GM23338 (cell line): ENCODE data around the gene TRPM7. TPM values are rescaled to one million over a fixed set of nuclear protein-coding genes. Genes with fewer than 3 reads are reported as not detected.

Experiments
- ATAC-seq: fragments of 200-7000 bp; cut with Tn5 transposase; 3 replicates; pipeline ENCODE4 v1.9.1; 2020
- DNase-seq: peaks from one replicate; pipeline ENCODE4 v3.0.0-alpha.2; 2015; ENCODE audit warnings: low spot score
- H2AFZ ChIP-seq: fragments of 200-600 bp; sonication (generic); 2 replicates; pipeline ENCODE4 v1.8.0; 2016; ENCODE audit warnings: antibody characterized with exemption, mild to moderate bottlenecking, moderate library complexity
- H3F3A ChIP-seq: fragments of 200-600 bp; sonication (generic); replicated peaks from 2 replicates; pipeline ENCODE4 v1.8.0; 2017; ENCODE audit warnings: antibody characterized with exemption, mixed run types, low read depth
- H3K27ac ChIP-seq: fragments of 200-600 bp; sonication (generic); 2 replicates; pipeline ENCODE4 v1.6.1; 2016; ENCODE audit warnings: low read depth
- H3K27me3 ChIP-seq: fragments of 200-600 bp; sonication (generic); 2 replicates; pipeline ENCODE4 v1.8.0; 2016; ENCODE audit warnings: mild to moderate bottlenecking, mixed run types, moderate library complexity; ENCODE audit not compliant: insufficient read depth
- H3K36me3 ChIP-seq: fragments of 200-600 bp; sonication (generic); 2 replicates; pipeline ENCODE4 v1.8.0; 2016; ENCODE audit warnings: mild to moderate bottlenecking; ENCODE audit not compliant: insufficient read depth
- H3K4me1 ChIP-seq: fragments of 200-600 bp; sonication (generic); 2 replicates; pipeline ENCODE4 v1.8.0; 2016; ENCODE audit warnings: mild to moderate bottlenecking, moderate library complexity; ENCODE audit not compliant: insufficient read depth
- H3K4me2 ChIP-seq: fragments of 200-600 bp; sonication (generic); 2 replicates; pipeline ENCODE4 v1.7.1; 2017; ENCODE audit warnings: mixed run types
- H3K4me3 ChIP-seq: fragments of 200-600 bp; sonication (generic); 2 replicates; pipeline ENCODE4 v1.6.1; 2016; ENCODE audit warnings: mixed run types
- H3K79me2 ChIP-seq: fragments of 200-600 bp; sonication (generic); replicated peaks from 2 replicates; pipeline ENCODE4 v1.8.0; 2017; ENCODE audit warnings: mild to moderate bottlenecking; ENCODE audit not compliant: insufficient read depth
- H3K9me2 ChIP-seq: fragments of 200-600 bp; sonication (generic); 2 replicates; pipeline ENCODE4 v1.8.0; 2017; ENCODE audit not compliant: insufficient read depth
- H4K20me1 ChIP-seq: fragments of 200-600 bp; sonication (generic); replicated peaks from 2 replicates; pipeline ENCODE4 v1.8.0; 2017; ENCODE audit warnings: mild to moderate bottlenecking; ENCODE audit not compliant: insufficient read depth
- H3K27ac Mint-ChIP-seq: 2 replicates; pipeline ENCODE4 v1.8.0; 2020; ENCODE audit warnings: inconsistent platforms, mild to moderate bottlenecking, moderate library complexity, mixed read lengths
- H3K27me3 Mint-ChIP-seq: 3 replicates; pipeline ENCODE4 v1.8.0; 2022; ENCODE audit warnings: low read depth, mild to moderate bottlenecking, moderate library complexity, mixed read lengths, inconsistent platforms; ENCODE audit not compliant: insufficient read depth, poor library complexity
- H3K36me3 Mint-ChIP-seq: 3 replicates; pipeline ENCODE4 v1.8.0; 2021; ENCODE audit warnings: low read depth, mild to moderate bottlenecking, inconsistent platforms, moderate library complexity, mixed read lengths
- H3K4me1 Mint-ChIP-seq: 3 replicates; pipeline ENCODE4 v1.8.0; 2020; ENCODE audit warnings: mild to moderate bottlenecking, inconsistent platforms, mixed read lengths
- H3K4me3 Mint-ChIP-seq: 3 replicates; pipeline ENCODE4 v1.8.0; 2021; ENCODE audit warnings: moderate library complexity, mild to moderate bottlenecking, inconsistent platforms, mixed read lengths
- H3K9me3 Mint-ChIP-seq: 3 replicates; pipeline ENCODE4 v1.8.0; 2020; ENCODE audit warnings: moderate library complexity, mild to moderate bottlenecking, inconsistent platforms, mixed read lengths
- CREB1 ChIP-seq: fragments of 250-450 bp; sonication (Bioruptor Pico); IDR thresholded peaks from 2 replicates; pipeline ENCODE4 v1.5.0; 2020; ENCODE audit warnings: low read depth, mild to moderate bottlenecking, moderate library complexity
- EZH2 ChIP-seq: fragments of 200-600 bp; sonication (generic); IDR thresholded peaks from one replicate; pipeline ENCODE4 v1.8.0; 2017; ENCODE audit warnings: antibody characterized with exemption, mild to moderate bottlenecking, low read depth; ENCODE audit not compliant: unreplicated experiment
- POLR2AphosphoS5 ChIP-seq: IDR thresholded peaks from 2 replicates; pipeline ENCODE4 v1.6.1; 2016; ENCODE audit warnings: antibody characterized with exemption, low read depth
- ZNF331 ChIP-seq: fragments of 250-450 bp; sonication (Bioruptor Pico); IDR thresholded peaks from 2 replicates; pipeline ENCODE4 v1.5.0; 2020; ENCODE audit warnings: low read depth, mild to moderate bottlenecking, moderate library complexity
- polyA plus RNA-seq: library from polyadenylated mRNA; unstranded; fragments of >200 nt; fragmentation: Nextera tagmentation; extraction: Ambion mirVana; gene quantifications from 2 replicates; pipeline ENCODE4 v1.2.1, GENCODE V29; 2016
- total RNA-seq: library from RNA; depleted of rRNA; stranded (reverse); fragments of >200 nt; shearing (Covaris generic); gene quantifications from 2 replicates; pipeline ENCODE4 v1.2.3, GENCODE V29; 2014
- TF ChIP-seq, protein P1 (sequence below): IDR thresholded peaks from 2 replicates; pipeline ENCODE4 v1.6.1; 2016; ENCODE audit warnings: antibody characterized with exemption
- TF ChIP-seq, protein P2 (sequence below): fragments of 250-450 bp; sonication (Bioruptor Pico); IDR thresholded peaks from 2 replicates; pipeline ENCODE4 v1.5.0; 2020; ENCODE audit warnings: mild to moderate bottlenecking, moderate library complexity

The TRPM7 gene
- total and polyA plus RNA-seq, 2 experiments from 2014 or later, result 8.3 to 41.0 TPM

DNA sequence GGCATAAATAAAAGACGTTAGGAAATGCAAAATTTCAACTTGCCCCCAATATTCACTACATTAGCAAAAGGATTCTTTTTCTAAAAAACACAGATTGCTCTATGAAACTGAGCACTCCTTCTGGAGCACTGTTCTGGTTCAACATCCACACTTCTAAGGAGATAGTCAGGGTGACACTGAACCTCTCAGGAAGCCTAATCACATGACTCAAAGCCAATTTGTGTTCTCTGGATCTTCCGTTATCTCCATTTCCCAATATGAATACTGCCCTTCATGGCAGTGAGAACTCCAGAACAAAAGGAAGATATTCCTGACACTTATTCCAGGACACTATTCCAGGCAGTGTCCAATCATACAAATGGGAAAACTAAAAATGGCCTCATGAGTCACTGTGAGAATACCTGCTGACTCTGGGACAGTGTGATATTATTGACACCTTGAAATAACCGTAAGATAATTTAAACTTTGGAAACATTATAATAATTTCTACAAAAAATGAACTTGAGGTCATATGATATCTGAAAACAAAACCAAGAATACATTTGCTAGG lies 21.4 kb upstream of the TRPM7 start:
- Histone ChIP-seq H3K27me3 (no peaks in the 10 kb centered on the region), H3K27ac (no peak overlapping the region), H3F3A (no peaks in the 10 kb centered on the region), H4K20me1 (no peaks in the 10 kb centered on the region; the same call in 1 of the 2 replicates), H3K9me2 (no peaks in the 10 kb centered on the region), H2AFZ (no peak overlapping the region), H3K4me2 (no peak overlapping the region), H3K36me3 (0 out of 2 replicates have a peak, but pooled peaks cover 4% of the 10 kb centered on the region), H3K79me2 (no peaks in the 10 kb centered on the region), H3K4me3 (no peak overlapping the region), H3K4me1 (no peaks in the 10 kb centered on the region)
- H3K4me1 Mint-ChIP-seq, result no peaks in the 10 kb centered on the region
- H3K4me3 Mint-ChIP-seq, result no peak overlapping the region
- no peaks in the 10 kb centered on the region for H3K36me3 Mint-ChIP-seq
- ATAC-seq (no peak), DNase-seq (no peak)
- TF ChIP-seq ZNF331 (CRISPR knock-in tag) (no peak), CREB1 (no peak), EZH2 (no peak), POLR2AphosphoS5 (no peak)
- TF ChIP-seq, protein P1, sequence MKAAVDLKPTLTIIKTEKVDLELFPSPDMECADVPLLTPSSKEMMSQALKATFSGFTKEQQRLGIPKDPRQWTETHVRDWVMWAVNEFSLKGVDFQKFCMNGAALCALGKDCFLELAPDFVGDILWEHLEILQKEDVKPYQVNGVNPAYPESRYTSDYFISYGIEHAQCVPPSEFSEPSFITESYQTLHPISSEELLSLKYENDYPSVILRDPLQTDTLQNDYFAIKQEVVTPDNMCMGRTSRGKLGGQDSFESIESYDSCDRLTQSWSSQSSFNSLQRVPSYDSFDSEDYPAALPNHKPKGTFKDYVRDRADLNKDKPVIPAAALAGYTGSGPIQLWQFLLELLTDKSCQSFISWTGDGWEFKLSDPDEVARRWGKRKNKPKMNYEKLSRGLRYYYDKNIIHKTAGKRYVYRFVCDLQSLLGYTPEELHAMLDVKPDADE, result no peak
- TF ChIP-seq, protein P2, sequence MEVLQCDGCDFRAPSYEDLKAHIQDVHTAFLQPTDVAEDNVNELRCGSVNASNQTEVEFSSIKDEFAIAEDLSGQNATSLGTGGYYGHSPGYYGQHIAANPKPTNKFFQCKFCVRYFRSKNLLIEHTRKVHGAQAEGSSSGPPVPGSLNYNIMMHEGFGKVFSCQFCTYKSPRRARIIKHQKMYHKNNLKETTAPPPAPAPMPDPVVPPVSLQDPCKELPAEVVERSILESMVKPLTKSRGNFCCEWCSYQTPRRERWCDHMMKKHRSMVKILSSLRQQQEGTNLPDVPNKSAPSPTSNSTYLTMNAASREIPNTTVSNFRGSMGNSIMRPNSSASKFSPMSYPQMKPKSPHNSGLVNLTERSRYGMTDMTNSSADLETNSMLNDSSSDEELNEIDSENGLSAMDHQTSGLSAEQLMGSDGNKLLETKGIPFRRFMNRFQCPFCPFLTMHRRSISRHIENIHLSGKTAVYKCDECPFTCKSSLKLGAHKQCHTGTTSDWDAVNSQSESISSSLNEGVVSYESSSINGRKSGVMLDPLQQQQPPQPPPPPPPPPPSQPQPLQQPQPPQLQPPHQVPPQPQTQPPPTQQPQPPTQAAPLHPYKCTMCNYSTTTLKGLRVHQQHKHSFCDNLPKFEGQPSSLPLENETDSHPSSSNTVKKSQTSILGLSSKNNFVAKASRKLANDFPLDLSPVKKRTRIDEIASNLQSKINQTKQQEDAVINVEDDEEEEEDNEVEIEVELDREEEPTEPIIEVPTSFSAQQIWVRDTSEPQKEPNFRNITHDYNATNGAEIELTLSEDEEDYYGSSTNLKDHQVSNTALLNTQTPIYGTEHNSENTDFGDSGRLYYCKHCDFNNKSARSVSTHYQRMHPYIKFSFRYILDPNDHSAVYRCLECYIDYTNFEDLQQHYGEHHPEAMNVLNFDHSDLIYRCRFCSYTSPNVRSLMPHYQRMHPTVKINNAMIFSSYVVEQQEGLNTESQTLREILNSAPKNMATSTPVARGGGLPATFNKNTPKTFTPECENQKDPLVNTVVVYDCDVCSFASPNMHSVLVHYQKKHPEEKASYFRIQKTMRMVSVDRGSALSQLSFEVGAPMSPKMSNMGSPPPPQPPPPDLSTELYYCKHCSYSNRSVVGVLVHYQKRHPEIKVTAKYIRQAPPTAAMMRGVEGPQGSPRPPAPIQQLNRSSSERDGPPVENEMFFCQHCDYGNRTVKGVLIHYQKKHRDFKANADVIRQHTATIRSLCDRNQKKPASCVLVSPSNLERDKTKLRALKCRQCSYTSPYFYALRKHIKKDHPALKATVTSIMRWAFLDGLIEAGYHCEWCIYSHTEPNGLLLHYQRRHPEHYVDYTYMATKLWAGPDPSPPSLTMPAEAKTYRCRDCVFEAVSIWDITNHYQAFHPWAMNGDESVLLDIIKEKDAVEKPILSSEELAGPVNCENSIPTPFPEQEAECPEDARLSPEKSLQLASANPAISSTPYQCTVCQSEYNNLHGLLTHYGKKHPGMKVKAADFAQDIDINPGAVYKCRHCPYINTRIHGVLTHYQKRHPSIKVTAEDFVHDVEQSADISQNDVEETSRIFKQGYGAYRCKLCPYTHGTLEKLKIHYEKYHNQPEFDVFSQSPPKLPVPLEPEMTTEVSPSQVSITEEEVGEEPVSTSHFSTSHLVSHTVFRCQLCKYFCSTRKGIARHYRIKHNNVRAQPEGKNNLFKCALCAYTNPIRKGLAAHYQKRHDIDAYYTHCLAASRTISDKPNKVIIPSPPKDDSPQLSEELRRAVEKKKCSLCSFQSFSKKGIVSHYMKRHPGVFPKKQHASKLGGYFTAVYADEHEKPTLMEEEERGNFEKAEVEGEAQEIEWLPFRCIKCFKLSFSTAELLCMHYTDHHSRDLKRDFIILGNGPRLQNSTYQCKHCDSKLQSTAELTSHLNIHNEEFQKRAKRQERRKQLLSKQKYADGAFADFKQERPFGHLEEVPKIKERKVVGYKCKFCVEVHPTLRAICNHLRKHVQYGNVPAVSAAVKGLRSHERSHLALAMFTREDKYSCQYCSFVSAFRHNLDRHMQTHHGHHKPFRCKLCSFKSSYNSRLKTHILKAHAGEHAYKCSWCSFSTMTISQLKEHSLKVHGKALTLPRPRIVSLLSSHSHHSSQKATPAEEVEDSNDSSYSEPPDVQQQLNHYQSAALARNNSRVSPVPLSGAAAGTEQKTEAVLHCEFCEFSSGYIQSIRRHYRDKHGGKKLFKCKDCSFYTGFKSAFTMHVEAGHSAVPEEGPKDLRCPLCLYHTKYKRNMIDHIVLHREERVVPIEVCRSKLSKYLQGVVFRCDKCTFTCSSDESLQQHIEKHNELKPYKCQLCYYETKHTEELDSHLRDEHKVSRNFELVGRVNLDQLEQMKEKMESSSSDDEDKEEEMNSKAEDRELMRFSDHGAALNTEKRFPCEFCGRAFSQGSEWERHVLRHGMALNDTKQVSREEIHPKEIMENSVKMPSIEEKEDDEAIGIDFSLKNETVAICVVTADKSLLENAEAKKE (CRISPR knock-in tag), result no peak
- H3K27ac Mint-ChIP-seq, result no peak overlapping the region
- no peaks in the 10 kb centered on the region for H3K9me3 Mint-ChIP-seq
- no peaks in the 10 kb centered on the region for H3K27me3 Mint-ChIP-seq
